H1 (cell line): ENCODE results near the gene CAMTA2. TPM values are rescaled to one million over a fixed set of nuclear protein-coding genes. Genes with fewer than 3 reads are reported as not detected.

Source experiments
- CTCF ChIA-PET: fragments of 300-600 bp; sonication (Branson Sonifier 250); formaldehyde crosslinking; loops from one replicate; lab custom pipeline; 2021; ENCODE audit not compliant: partially characterized antibody; lab: Charles Lee
- POLR2A ChIA-PET: fragments of 300-600 bp; sonication (Branson Sonifier 250); formaldehyde crosslinking; loops from one replicate; lab custom pipeline; 2021; ENCODE audit warnings: inconsistent platforms; ENCODE audit not compliant: partially characterized antibody; lab: Charles Lee
- DNase-seq, 2 experiments: peaks; one replicate each; pipeline versions ENCODE4 v3.0.0 to v3.0.0-alpha.2; 2010 to 2022; ENCODE audit warnings: low spot score in 2 of 2, low read depth in 1 of 2, mixed read lengths in 1 of 2
- FAIRE-seq: peaks from 2 replicates; lab custom pipeline; 2011; peaks lifted over from hg19 to GRCh38; lab: Jason Lieb, UNC
- H2AFZ ChIP-seq: 2 replicates; pipeline ENCODE4 v1.8.1; 2012; ENCODE audit warnings: low read length, inconsistent platforms
- H2AK5ac ChIP-seq: 2 replicates; pipeline ENCODE4 v1.6.1; 2013; ENCODE audit warnings: low read depth, low read length
- H2BK120ac ChIP-seq: replicated peaks from 2 replicates; pipeline ENCODE3; 2013; ENCODE audit warnings: low read depth, low read length, inconsistent platforms
- H2BK12ac ChIP-seq: 2 replicates; pipeline ENCODE4 v1.6.1; 2013; ENCODE audit warnings: low read depth, low read length
- H2BK15ac ChIP-seq: 2 replicates; pipeline ENCODE4 v1.6.1; 2013; ENCODE audit warnings: low read length
- H2BK20ac ChIP-seq: 2 replicates; pipeline ENCODE4 v1.6.1; 2013; ENCODE audit warnings: low read length
- H2BK5ac ChIP-seq: 2 replicates; pipeline ENCODE4 v1.6.1; 2013; ENCODE audit warnings: low read depth, low read length
- H3K14ac ChIP-seq: 2 replicates; pipeline ENCODE4 v1.6.1; 2013; ENCODE audit warnings: inconsistent platforms; ENCODE audit not compliant: insufficient read length
- H3K18ac ChIP-seq: 2 replicates; pipeline ENCODE4 v1.6.1; 2013; ENCODE audit warnings: low read length; ENCODE audit errors: extremely low read depth
- H3K23ac ChIP-seq: 2 replicates; pipeline ENCODE4 v1.6.1; 2013; ENCODE audit warnings: inconsistent platforms; ENCODE audit not compliant: insufficient read length
- H3K23me2 ChIP-seq: 2 replicates; pipeline ENCODE4 v1.6.1; 2013; ENCODE audit warnings: low read depth, low read length
- H3K27ac ChIP-seq: 2 replicates; pipeline ENCODE4 v1.6.1; 2011; ENCODE audit warnings: low read depth, low read length, inconsistent platforms
- H3K27me3 ChIP-seq, 4 experiments: replicated peaks in 1 of 4; 1 replicate in 1 of 4; 2 replicates in 3 of 4; pipeline versions ENCODE4 v1.6.1 to v1.8.1; 2011 to 2013; ENCODE audit warnings: low read length in 3 of 4, mild to moderate bottlenecking in 3 of 4, inconsistent platforms in 2 of 4, mixed read lengths in 2 of 4, moderate library complexity in 1 of 4; ENCODE audit not compliant: control insufficient read depth in 3 of 4, insufficient read depth in 3 of 4; ENCODE audit errors: extremely low read depth in 1 of 4
- H3K36me3 ChIP-seq, 4 experiments: 2 replicates each; pipeline versions ENCODE4 v1.6.1 to v1.8.1; 2011 to 2013; ENCODE audit warnings: mild to moderate bottlenecking in 4 of 4, low read length in 3 of 4, moderate library complexity in 2 of 4, control low read depth in 1 of 4, inconsistent platforms in 1 of 4; ENCODE audit not compliant: insufficient read depth in 4 of 4, control insufficient read depth in 2 of 4
- H3K4ac ChIP-seq: replicated peaks from 2 replicates; pipeline ENCODE3; 2013; ENCODE audit warnings: low read length, low read depth, mixed read lengths, inconsistent platforms; ENCODE audit not compliant: insufficient read length
- H3K4me1 ChIP-seq, 4 experiments: replicated peaks in 1 of 4; 1 replicate in 1 of 4; 2 replicates in 3 of 4; pipeline versions ENCODE4 v1.6.1 to v1.8.1; 2011 to 2013; ENCODE audit warnings: low read length in 3 of 4, inconsistent platforms in 2 of 4, mixed read lengths in 1 of 4; ENCODE audit not compliant: insufficient read depth in 4 of 4, control insufficient read depth in 3 of 4
- H3K4me2 ChIP-seq, 2 experiments: 2 replicates each; pipeline versions ENCODE4 v1.6.1 to v1.8.1; 2011 to 2013; ENCODE audit warnings: low read depth in 2 of 2, low read length in 2 of 2, control low read depth in 1 of 2, inconsistent platforms in 1 of 2, mild to moderate bottlenecking in 1 of 2; ENCODE audit not compliant: insufficient read depth in 1 of 2
- H3K4me3 ChIP-seq, 4 experiments: fragments of 200-600, 300-600 bp in 1 of 4; sonication (generic), shearing (Covaris generic), sonication (Bioruptor Twin) in 1 of 4; 2 replicates each; pipeline versions ENCODE4 v1.5.1 to v1.8.1; 2011 to 2016; ENCODE audit warnings: low read length in 4 of 4, low read depth in 3 of 4, control low read depth in 2 of 4, inconsistent platforms in 2 of 4, mild to moderate bottlenecking in 2 of 4, mixed read lengths in 1 of 4, moderate library complexity in 1 of 4; ENCODE audit not compliant: insufficient read depth in 2 of 4; ENCODE audit errors: extremely low read depth in 1 of 4
- H3K56ac ChIP-seq: replicated peaks from 2 replicates; pipeline ENCODE3; 2013; ENCODE audit warnings: low read depth, mild to moderate bottlenecking, mixed read lengths, low read length, inconsistent platforms; ENCODE audit not compliant: insufficient read length
- H3K79me1 ChIP-seq: 2 replicates; pipeline ENCODE4 v1.6.1; 2013; ENCODE audit warnings: low read depth, low read length, control low read depth
- H3K79me2 ChIP-seq, 2 experiments: 2 replicates each; pipeline versions ENCODE4 v1.6.1 to v1.8.1; 2012 to 2013; ENCODE audit warnings: low read length in 2 of 2, mild to moderate bottlenecking in 2 of 2, inconsistent platforms in 1 of 2; ENCODE audit not compliant: insufficient read depth in 2 of 2, control insufficient read depth in 1 of 2
- H3K9ac ChIP-seq, 4 experiments: replicated peaks in 1 of 4; 1 replicate in 1 of 4; 2 replicates in 3 of 4; pipeline versions ENCODE4 v1.6.1 to v1.8.1; 2011 to 2013; ENCODE audit warnings: low read depth in 3 of 4, low read length in 3 of 4, control low read depth in 2 of 4, mild to moderate bottlenecking in 2 of 4, moderate library complexity in 2 of 4, inconsistent platforms in 1 of 4; ENCODE audit errors: extremely low read depth in 1 of 4
- H3K9me3 ChIP-seq, 2 experiments: 2 replicates each; pipeline versions ENCODE4 v1.6.1 to v1.8.1; 2012 to 2013; ENCODE audit warnings: mild to moderate bottlenecking in 2 of 2, moderate library complexity in 2 of 2, control low read depth in 1 of 2, inconsistent platforms in 1 of 2, low read depth in 1 of 2, low read length in 1 of 2, mixed read lengths in 1 of 2; ENCODE audit not compliant: insufficient read depth in 2 of 2
- H4K20me1 ChIP-seq, 2 experiments: replicated peaks in 1 of 2; 2 replicates each; pipeline versions ENCODE3 to v1.8.1; 2011 to 2013; ENCODE audit warnings: inconsistent platforms in 2 of 2, low read length in 2 of 2, mild to moderate bottlenecking in 1 of 2; ENCODE audit not compliant: insufficient read depth in 2 of 2, control insufficient read depth in 1 of 2
- H4K5ac ChIP-seq: 2 replicates; pipeline ENCODE4 v1.6.1; 2013; ENCODE audit warnings: low read length, low read depth, mixed read lengths, inconsistent platforms; ENCODE audit not compliant: insufficient read length
- H4K8ac ChIP-seq: 2 replicates; pipeline ENCODE4 v1.8.0; 2013; ENCODE audit warnings: mild to moderate bottlenecking, moderate library complexity, low read length, inconsistent platforms; ENCODE audit not compliant: insufficient read depth; ENCODE audit errors: extremely low read depth
- H4K91ac ChIP-seq: replicated peaks from 2 replicates; pipeline ENCODE3; 2013; ENCODE audit warnings: low read length, mixed read lengths, inconsistent platforms; ENCODE audit not compliant: insufficient read length
- KDM5A ChIP-seq: fragments of 200-600 bp; IDR thresholded peaks from 2 replicates; pipeline ENCODE4 v1.7.1; 2012; ENCODE audit warnings: mild to moderate bottlenecking, low read length, inconsistent platforms, mixed read lengths
- TAF1 ChIP-seq: IDR thresholded peaks from 2 replicates; pipeline ENCODE4 v1.6.1; 2011; ENCODE audit warnings: mild to moderate bottlenecking, low read depth, low read length
- WGBS, 2 experiments: shearing (Covaris generic) in 1 of 2; methylation state at CpG; one replicate each; pipeline versions ENCODE4 v1.1.6 to v1.1.7; 2013 to 2015; ENCODE audit warnings: low lambda C conversion rate in 2 of 2, mixed read lengths in 2 of 2, inconsistent platforms in 1 of 2, low coverage in 1 of 2, missing lambda C conversion rate in 1 of 2; ENCODE audit not compliant: insufficient replicate concordance in 2 of 2, insufficient coverage in 1 of 2, insufficient read length in 1 of 2; ENCODE audit errors: extremely low coverage in 1 of 2, missing lambda C conversion rate in 1 of 2; 5-methylcytosine and 5-hydroxymethylcytosine counted together
- polyA plus RNA-seq, 7 experiments: library from polyadenylated mRNA; depleted of rRNA in 3 of 7; stranded (reverse) in 5 of 7; unstranded in 2 of 7; fragments of >200 nt in 5 of 7; fragments of 200-250 nt in 2 of 7; gene quantifications; 1 replicate in 5 of 7; 2 replicates in 1 of 7; 4 replicates in 1 of 7; pipeline versions ENCODE4 v1.2.1 to v1.2.3, GENCODE V29; 2011 to 2013; ENCODE audit warnings: missing spikeins in 2 of 7, mixed read lengths in 2 of 7
- total RNA-seq: library from RNA; stranded (reverse); fragmentation: NEBNext Ultra II Directional; extraction: Animal tissue kit (Norgen Biotek cat#: 25700); gene quantifications from 2 replicates; pipeline ENCODE4 v1.2.1, GENCODE V29; 2021

The CAMTA2 gene
- total and polyA plus RNA-seq, 2 of the 8 experiments (the other 6 are each of a cell fraction or from before 2014, with no cell fraction given): 5.5 to 12.0 TPM

DNA sequence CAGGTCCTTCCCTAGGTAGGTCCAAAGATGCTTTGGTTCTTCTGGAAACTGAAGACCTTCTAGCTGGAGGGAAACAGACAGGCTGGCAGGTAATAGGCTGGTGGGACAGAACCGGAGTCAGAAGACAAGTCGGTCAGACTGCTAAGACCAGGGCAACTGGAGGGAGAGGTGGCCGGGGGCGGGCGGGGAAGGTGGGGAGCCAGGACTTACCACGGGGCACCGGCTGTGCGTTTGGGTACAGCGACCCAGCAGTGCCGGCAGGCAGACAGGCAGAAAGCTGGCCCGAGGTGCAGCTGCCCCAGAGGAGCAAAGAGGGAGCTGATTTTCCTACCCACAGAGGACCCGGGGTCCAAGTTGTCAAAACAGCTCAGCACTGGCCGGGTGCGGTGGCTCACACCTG lies 47.2 kb upstream of the CAMTA2 start:
- FAIRE-seq: no peak
- H3K4me3 ChIP-seq: no peak overlapping the region
- WGBS, 2 experiments: 94% methylated on average over 6 of the region's 14 CpGs; no CpG with 5 or more reads in 1 of the 2 experiments

More for the DNA sequence above, 47.2 kb upstream of the CAMTA2 start:
- Histone ChIP-seq H4K5ac (no peak overlapping the region), H3K23ac (no peak overlapping the region), H4K8ac (no peak overlapping the region), H3K14ac (no peak overlapping the region), H3K27me3 (peaks cover 0 to 14% (median 1%) of the 10 kb centered on the region in 4 experiments; a peak in 5 of 7 replicates), H3K36me3 (no peaks in the 10 kb centered on the region), H2BK12ac (no peak overlapping the region), H2AFZ (no peak overlapping the region), H3K23me2 (peaks cover 4% of the 10 kb centered on the region; the same call in 1 of the 2 replicates), H3K4me2 (peak overlapping the region in 1 of 2 experiments; percentile 62; a peak in 1 of 4 replicates), H4K20me1 (no peaks in the 10 kb centered on the region), H3K9me3 (no peaks in the 10 kb centered on the region), H2BK15ac (no peak overlapping the region), H3K27ac (no peak overlapping the region), H2BK5ac (no peak overlapping the region), H2BK120ac (no peak overlapping the region), H3K9ac (no peak overlapping the region), H2AK5ac (no peak overlapping the region), H3K56ac (no peak overlapping the region), H3K79me2 (no peaks in the 10 kb centered on the region), H3K79me1 (no peaks in the 10 kb centered on the region), H3K4me1 (no peaks in the 10 kb centered on the region; a peak in 1 of 7 replicates), H3K4ac (no peak overlapping the region), H3K18ac (no peak overlapping the region), H4K91ac (no peak overlapping the region), H2BK20ac (no peak overlapping the region)
- ChIA-PET CTCF (interaction anchor here (0.6 to 11.5 kb wide), 13 partner anchors 8 to 228 kb away, joined by 3 to 102 read pairs (median 4); partner anchors contain the start of gene ENO3), POLR2A (interaction anchor here (0.8 to 2.0 kb wide), 7 partner anchors 9 to 114 kb away, joined by 3 to 7 read pairs (median 3); no protein-coding TSS in a partner anchor)
- DNase-seq: no peak
- no peak for TF ChIP-seq TAF1
- no peak for TF ChIP-seq KDM5A
